VCaP (cell line): Measurements from ENCODE around the gene SMIM1.

Experiments
- H3K27ac ChIP-seq: fragments of 450-650 bp; 2 replicates; pipeline ENCODE4 v1.5.1; 2017
- TF ChIP-seq, protein P1 (sequence below): fragments of 450-650 bp; conservative IDR thresholded peaks from 2 replicates; pipeline ENCODE4 v1.5.1; 2017; ENCODE audit warnings: mild to moderate bottlenecking, moderate library complexity

Gene SMIM1

GRCh38 chr1:3762151-3762872 lies 10.2 kb upstream of the SMIM1 start:
- H3K27ac ChIP-seq = no peak overlapping the region
- TF ChIP-seq, protein P1, sequence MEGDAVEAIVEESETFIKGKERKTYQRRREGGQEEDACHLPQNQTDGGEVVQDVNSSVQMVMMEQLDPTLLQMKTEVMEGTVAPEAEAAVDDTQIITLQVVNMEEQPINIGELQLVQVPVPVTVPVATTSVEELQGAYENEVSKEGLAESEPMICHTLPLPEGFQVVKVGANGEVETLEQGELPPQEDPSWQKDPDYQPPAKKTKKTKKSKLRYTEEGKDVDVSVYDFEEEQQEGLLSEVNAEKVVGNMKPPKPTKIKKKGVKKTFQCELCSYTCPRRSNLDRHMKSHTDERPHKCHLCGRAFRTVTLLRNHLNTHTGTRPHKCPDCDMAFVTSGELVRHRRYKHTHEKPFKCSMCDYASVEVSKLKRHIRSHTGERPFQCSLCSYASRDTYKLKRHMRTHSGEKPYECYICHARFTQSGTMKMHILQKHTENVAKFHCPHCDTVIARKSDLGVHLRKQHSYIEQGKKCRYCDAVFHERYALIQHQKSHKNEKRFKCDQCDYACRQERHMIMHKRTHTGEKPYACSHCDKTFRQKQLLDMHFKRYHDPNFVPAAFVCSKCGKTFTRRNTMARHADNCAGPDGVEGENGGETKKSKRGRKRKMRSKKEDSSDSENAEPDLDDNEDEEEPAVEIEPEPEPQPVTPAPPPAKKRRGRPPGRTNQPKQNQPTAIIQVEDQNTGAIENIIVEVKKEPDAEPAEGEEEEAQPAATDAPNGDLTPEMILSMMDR = no peak

DNA sequence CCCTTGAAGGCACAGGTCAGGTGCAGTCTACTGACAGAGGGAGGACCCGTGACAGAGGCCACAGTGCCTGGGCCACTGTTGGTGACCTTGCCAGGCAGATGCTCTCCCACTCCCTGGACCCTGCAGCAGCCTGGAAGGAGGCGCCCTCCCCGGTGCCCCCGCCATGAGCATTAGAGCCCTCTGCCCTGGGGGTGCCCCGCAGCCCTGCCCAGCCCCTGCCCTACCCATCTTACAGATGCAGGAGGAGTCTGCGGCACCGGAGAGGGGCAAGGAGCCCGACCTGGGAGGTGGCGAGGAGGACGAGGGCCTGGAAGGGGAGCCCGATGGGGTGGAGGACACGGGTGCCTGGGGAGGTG lies 9.7 kb upstream of the SMIM1 start:
- TF ChIP-seq, protein P1 = no peak
- no peak overlapping the region for H3K27ac ChIP-seq

DNA sequence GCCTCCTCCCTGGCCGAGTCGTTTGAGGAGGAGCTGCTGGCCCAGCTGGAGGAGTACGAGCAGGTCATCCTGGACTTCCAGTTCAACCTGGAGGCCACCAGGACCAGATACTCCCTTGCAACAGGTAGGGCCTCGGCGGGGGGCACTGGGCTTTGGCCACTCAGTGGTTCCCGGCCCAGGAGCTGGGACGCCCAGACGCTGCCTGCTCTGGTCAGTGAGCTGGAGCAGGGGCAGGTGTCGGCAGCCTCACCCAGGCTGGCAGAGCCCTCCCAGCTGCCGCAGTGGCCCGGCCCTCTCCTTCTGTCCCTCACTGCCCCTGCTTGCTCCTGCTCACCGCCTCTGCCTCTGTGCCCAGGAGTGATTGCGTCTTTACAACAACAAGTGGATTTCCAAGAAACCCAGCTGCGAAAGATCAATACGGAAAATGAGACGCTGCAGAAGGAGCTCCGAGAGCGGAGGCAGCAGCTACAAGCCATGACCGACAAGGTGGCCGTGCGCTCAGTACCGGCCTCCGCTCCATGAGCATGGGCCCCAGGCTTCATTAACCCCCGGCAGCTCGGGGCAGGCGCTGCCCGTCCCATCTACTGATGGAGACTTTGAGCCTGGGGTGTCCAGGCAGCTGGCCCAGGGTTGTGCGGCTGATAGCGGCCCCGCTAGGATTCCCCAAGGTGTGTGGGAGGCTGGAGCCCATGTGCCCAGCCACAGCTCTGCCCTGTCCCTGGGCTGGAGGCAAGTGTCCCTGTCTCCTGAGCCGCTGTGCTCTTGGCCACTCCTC lies 9.0 kb upstream of the SMIM1 start:
- no peak overlapping the region for H3K27ac ChIP-seq
- TF ChIP-seq, protein P1 = no peak

GRCh38 chr1:3767328-3767925 lies 5.1 kb upstream of the SMIM1 start:
- H3K27ac ChIP-seq = no peak overlapping the region
- TF ChIP-seq, protein P1 = no peak

GRCh38 chr1:3768811-3769390 lies 3.6 kb upstream of the SMIM1 start:
- TF ChIP-seq, protein P1 = no peak
- H3K27ac ChIP-seq = no peak overlapping the region

DNA sequence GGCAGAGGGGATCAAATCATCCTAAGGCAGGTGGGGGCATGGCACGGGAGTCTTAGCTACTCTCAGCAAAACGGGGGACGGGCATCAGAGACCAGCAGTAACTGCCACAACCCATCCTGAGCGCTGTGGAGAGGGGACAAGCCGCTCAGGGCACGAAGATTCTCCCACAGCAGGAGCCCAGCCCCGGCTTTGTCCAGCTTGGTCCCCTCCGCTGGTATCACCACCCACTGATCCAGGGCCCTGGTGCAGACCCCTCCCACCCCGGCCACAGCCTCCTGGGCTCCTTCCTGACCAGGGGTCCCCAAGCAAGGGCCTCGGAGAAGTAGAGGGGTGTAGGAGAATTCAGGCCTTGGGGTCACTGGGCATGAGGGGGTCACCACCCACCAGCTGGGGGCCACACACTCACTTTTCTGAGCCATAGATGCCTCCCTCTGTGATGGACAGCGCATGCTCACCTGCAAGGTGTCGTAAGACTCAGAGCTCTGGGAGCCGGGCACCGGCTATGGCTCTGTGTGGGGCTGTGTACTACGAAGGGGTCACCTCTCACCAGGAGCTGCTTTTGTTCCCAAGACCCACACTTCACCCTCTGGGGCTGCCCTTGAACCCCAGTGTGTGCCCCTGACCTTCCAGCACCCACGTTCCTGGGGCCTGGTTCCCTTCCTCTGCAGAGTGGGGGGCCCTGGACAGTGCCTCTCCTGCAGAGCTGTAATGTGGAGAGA lies 2.3 kb upstream of the SMIM1 start:
- H3K27ac ChIP-seq = no peak overlapping the region
- TF ChIP-seq, protein P1 = no peak
